ENCODE results near the gene DNAH6.
"Not testable (repeated sequence)": the region's sequence is repeated elsewhere in the genome, so short reads cannot be mapped to it uniquely, and the experiment has no call there.

Gene DNAH6

GRCh38 chr2:84498150-84498799 lies 18.0 kb upstream of the DNAH6 start:
- no peak overlapping the region for H3K4me2 ChIP-seq (ENCODE audit: insufficient read depth, low read length)
- H3K4me3 ChIP-seq (ENCODE audit: low read depth in 1 of 2, low read length in 2 of 2), result no peak overlapping the region

GRCh38 chr2:84511024-84511423 lies 5.3 kb upstream of the DNAH6 start:
- not testable (repeated sequence) for DNase-seq; H4K20me1 ChIP-seq (ENCODE audit: insufficient read depth, low read length); H3K79me2 ChIP-seq (ENCODE audit: insufficient read depth, low read length); H3K4me1 ChIP-seq (ENCODE audit: insufficient read depth, low read length); H3K27me3 ChIP-seq (ENCODE audit: insufficient read depth, low read length, poor library complexity); H3K9me3 ChIP-seq (ENCODE audit: insufficient read depth, low read length, severe bottlenecking); H3K27ac ChIP-seq (ENCODE audit: low read length); H3K9ac ChIP-seq (ENCODE audit: low read depth, low read length); H3K36me3 ChIP-seq (ENCODE audit: insufficient read depth, low read length); H3K4me2 ChIP-seq (ENCODE audit: insufficient read depth, low read length); H2AFZ ChIP-seq (ENCODE audit: low read depth, low read length); H3K4me3 ChIP-seq (ENCODE audit: low read depth in 1 of 2, low read length in 2 of 2); ATAC-seq (ENCODE audit: insufficient read depth, low read depth)

More at GRCh38 chr2:84498150-84498799, 18.0 kb upstream of the DNAH6 start:
- Histone ChIP-seq H3K9me3 (ENCODE audit: insufficient read depth, low read length, severe bottlenecking) (no peaks in the 10 kb centered on the region), H2AFZ (ENCODE audit: low read depth, low read length) (no peak overlapping the region), H3K9ac (ENCODE audit: low read depth, low read length) (no peak overlapping the region), H3K79me2 (ENCODE audit: insufficient read depth, low read length) (no peaks in the 10 kb centered on the region), H3K4me1 (ENCODE audit: insufficient read depth, low read length) (no peaks in the 10 kb centered on the region), H3K27me3 (ENCODE audit: insufficient read depth, low read length, poor library complexity) (peaks cover 7% of the 10 kb centered on the region), H3K36me3 (ENCODE audit: insufficient read depth, low read length) (no peaks in the 10 kb centered on the region), H3K27ac (ENCODE audit: low read length) (no peak overlapping the region), H4K20me1 (ENCODE audit: insufficient read depth, low read length) (no peaks in the 10 kb centered on the region)
- ATAC-seq (ENCODE audit: insufficient read depth, low read depth) (no peak), DNase-seq (no peak)
- TF ChIP-seq, protein P1, sequence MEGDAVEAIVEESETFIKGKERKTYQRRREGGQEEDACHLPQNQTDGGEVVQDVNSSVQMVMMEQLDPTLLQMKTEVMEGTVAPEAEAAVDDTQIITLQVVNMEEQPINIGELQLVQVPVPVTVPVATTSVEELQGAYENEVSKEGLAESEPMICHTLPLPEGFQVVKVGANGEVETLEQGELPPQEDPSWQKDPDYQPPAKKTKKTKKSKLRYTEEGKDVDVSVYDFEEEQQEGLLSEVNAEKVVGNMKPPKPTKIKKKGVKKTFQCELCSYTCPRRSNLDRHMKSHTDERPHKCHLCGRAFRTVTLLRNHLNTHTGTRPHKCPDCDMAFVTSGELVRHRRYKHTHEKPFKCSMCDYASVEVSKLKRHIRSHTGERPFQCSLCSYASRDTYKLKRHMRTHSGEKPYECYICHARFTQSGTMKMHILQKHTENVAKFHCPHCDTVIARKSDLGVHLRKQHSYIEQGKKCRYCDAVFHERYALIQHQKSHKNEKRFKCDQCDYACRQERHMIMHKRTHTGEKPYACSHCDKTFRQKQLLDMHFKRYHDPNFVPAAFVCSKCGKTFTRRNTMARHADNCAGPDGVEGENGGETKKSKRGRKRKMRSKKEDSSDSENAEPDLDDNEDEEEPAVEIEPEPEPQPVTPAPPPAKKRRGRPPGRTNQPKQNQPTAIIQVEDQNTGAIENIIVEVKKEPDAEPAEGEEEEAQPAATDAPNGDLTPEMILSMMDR (IDR thresholded peaks at IDR 0.05; ENCODE audit: borderline replicate concordance, extremely low read depth, low read length, poor library complexity, severe bottlenecking), result no peak
- TF ChIP-seq EZH2 (IDR thresholded peaks at IDR 0.05; ENCODE audit: borderline replicate concordance, low read depth, low read length, severe bottlenecking), result no peak

DNA sequence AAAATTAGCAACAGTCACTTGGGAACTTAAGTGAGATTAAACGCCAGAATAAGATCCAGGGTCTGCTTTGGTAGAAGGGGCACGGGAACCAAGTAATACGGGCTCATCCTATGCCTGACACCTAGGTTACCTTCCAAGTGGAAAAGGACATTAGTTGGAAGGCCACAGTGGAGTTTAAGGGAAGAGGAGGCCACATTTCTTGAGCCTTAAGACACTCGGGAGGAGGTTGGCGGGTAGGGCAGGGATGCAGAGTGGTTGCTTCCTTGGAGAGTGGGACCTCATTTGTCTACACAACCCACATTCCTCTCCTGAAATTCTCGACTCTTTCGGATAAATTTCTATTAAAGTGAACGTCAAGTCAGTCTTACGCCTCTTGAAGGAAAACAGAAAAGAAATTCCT lies 510 bp upstream of the DNAH6 start:
- Histone ChIP-seq H3K9ac (ENCODE audit: low read depth, low read length) (no peak overlapping the region), H3K4me3 (ENCODE audit: low read depth in 1 of 2, low read length in 2 of 2) (no peak overlapping the region), H3K9me3 (ENCODE audit: insufficient read depth, low read length, severe bottlenecking) (no peaks in the 10 kb centered on the region), H4K20me1 (ENCODE audit: insufficient read depth, low read length) (no peaks in the 10 kb centered on the region), H3K79me2 (ENCODE audit: insufficient read depth, low read length) (no peaks in the 10 kb centered on the region), H3K4me2 (ENCODE audit: insufficient read depth, low read length) (no peak overlapping the region), H3K27me3 (ENCODE audit: insufficient read depth, low read length, poor library complexity) (no peaks in the 10 kb centered on the region), H3K27ac (ENCODE audit: low read length) (no peak overlapping the region), H3K4me1 (ENCODE audit: insufficient read depth, low read length) (no peaks in the 10 kb centered on the region), H3K36me3 (ENCODE audit: insufficient read depth, low read length) (no peaks in the 10 kb centered on the region), H2AFZ (ENCODE audit: low read depth, low read length) (no peak overlapping the region)
- ATAC-seq (ENCODE audit: insufficient read depth, low read depth) (no peak), DNase-seq (no peak)
- no peak for TF ChIP-seq EZH2 (IDR thresholded peaks at IDR 0.05; ENCODE audit: borderline replicate concordance, low read depth, low read length, severe bottlenecking)
- TF ChIP-seq, protein P1 (IDR thresholded peaks at IDR 0.05; ENCODE audit: borderline replicate concordance, extremely low read depth, low read length, poor library complexity, severe bottlenecking), result no peak

DNA sequence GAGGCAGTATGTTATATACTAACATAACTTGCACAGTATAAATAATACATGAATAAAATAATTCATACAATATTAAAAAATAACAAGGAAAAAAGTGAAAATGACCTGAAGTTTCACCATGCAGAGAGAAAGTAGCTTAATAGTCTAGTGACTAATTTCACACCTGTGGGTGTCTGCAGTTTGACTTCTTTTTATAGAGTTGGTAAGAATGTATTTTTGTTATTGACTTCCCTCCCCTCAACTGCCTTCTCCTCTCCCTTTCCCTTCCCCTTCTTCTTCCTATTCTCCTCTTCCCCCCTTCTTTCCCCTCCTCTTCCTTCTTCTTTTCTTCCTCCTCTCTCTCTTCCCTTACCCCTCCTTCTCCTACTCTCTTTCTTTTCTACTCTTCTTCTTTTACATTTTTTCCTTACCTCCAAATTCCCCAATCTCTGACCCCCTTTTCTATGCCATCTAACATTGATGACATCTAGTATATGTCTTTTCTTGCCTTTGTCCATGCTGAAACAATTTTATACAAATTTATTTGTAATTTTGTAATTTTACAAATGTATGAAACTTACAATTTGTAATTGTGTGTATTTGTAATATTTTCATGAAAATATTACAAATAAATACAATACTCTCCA lies 3.1 kb downstream of the DNAH6 start:
- Histone ChIP-seq H3K36me3 (ENCODE audit: insufficient read depth, low read length) (no peaks in the 10 kb centered on the region), H3K27me3 (ENCODE audit: insufficient read depth, low read length, poor library complexity) (no peaks in the 10 kb centered on the region), H2AFZ (ENCODE audit: low read depth, low read length) (no peak overlapping the region), H3K9ac (ENCODE audit: low read depth, low read length) (no peak overlapping the region), H3K4me1 (ENCODE audit: insufficient read depth, low read length) (no peaks in the 10 kb centered on the region), H3K4me3 (ENCODE audit: low read depth in 1 of 2, low read length in 2 of 2) (no peak overlapping the region), H4K20me1 (ENCODE audit: insufficient read depth, low read length) (no peaks in the 10 kb centered on the region), H3K79me2 (ENCODE audit: insufficient read depth, low read length) (no peaks in the 10 kb centered on the region), H3K4me2 (ENCODE audit: insufficient read depth, low read length) (no peak overlapping the region), H3K27ac (ENCODE audit: low read length) (no peak overlapping the region), H3K9me3 (ENCODE audit: insufficient read depth, low read length, severe bottlenecking) (no peaks in the 10 kb centered on the region)
- DNase-seq, result no peak
- TF ChIP-seq, protein P1 (IDR thresholded peaks at IDR 0.05; ENCODE audit: borderline replicate concordance, extremely low read depth, low read length, poor library complexity, severe bottlenecking), result no peak
- TF ChIP-seq EZH2 (IDR thresholded peaks at IDR 0.05; ENCODE audit: borderline replicate concordance, low read depth, low read length, severe bottlenecking), result no peak
- ATAC-seq (ENCODE audit: insufficient read depth, low read depth), result no peak

All from DND-41 (cell line).